Gastroesophageal sphincter (tissue), 4 donors: ENCODE measurements around the gene EED. TPM values are rescaled to one million over a fixed set of nuclear protein-coding genes. Genes with fewer than 3 reads are reported as not detected.
A peak's percentile ranks its signal among the peaks of the same experiment; 100 is the strongest.

Experiments used
- ATAC-seq: fragments of 150-250 bp; one replicate; pipeline ENCODE4 v1.9.1; 2016; ENCODE audit warnings: mild to moderate bottlenecking, moderate library complexity
- H3K27ac ChIP-seq, 4 donors: fragments of 200-600 bp; sonication (generic) in 3 of 4; 1 replicate in 3 of 4; 2 replicates in 1 of 4; pipeline ENCODE4 v1.5.1; 2016 to 2019
- H3K27me3 ChIP-seq: fragments of 200-600 bp; sonication (generic); one replicate; pipeline ENCODE4 v1.5.1; 2019
- H3K36me3 ChIP-seq, 2 donors: fragments of 200-600 bp; sonication (generic); one replicate each; pipeline ENCODE4 v1.5.1; 2019; ENCODE audit warnings: control low read depth in 1 of 2
- H3K4me1 ChIP-seq, 3 donors: fragments of 200-600 bp; sonication (generic); 1 replicate in 2 of 3; 2 replicates in 1 of 3; pipeline ENCODE4 v1.5.1; 2016 to 2019; ENCODE audit warnings: control low read depth in 2 of 3
- H3K4me3 ChIP-seq, 2 donors: fragments of 200-600 bp; sonication (generic); one replicate each; pipeline ENCODE4 v1.5.1; 2019; ENCODE audit warnings: mild to moderate bottlenecking in 1 of 2, moderate library complexity in 1 of 2
- H3K9me3 ChIP-seq, 3 donors: fragments of 200-600 bp; sonication (generic); one replicate each; pipeline ENCODE4 v1.5.1; 2017 to 2019; ENCODE audit warnings: control low read depth in 2 of 3
- EP300 ChIP-seq: sonication (generic); formaldehyde crosslinking; IDR thresholded peaks from one replicate; pipeline ENCODE4 v1.6.1; 2017; ENCODE audit warnings: antibody characterized with exemption, mild to moderate bottlenecking
- POLR2A ChIP-seq, 2 donors: fragments of 450-650 bp; IDR thresholded peaks; one replicate each; pipeline ENCODE4 v1.6.1; 2017; ENCODE audit warnings: antibody characterized with exemption in 2 of 2, mild to moderate bottlenecking in 2 of 2, moderate library complexity in 1 of 2
- POLR2AphosphoS5 ChIP-seq: sonication (generic); formaldehyde crosslinking; IDR thresholded peaks from one replicate; pipeline ENCODE4 v1.6.1; 2017; ENCODE audit warnings: antibody characterized with exemption
- WGBS, 2 donors: methylation state at CpG; one replicate each; pipeline ENCODE4 v1.1.5; 2018; ENCODE audit warnings: low coverage in 1 of 2; 5-methylcytosine and 5-hydroxymethylcytosine counted together
- total RNA-seq, 4 donors: library from RNA; depleted of rRNA; stranded (reverse); fragments of >200 nt; gene quantifications; one replicate each; pipeline ENCODE4 v1.1.0, GENCODE V29; 2016
- TF ChIP-seq, protein P1 (sequence below), 4 experiments: fragments of 200-600 bp in 2 of 4; fragments of 450-650 bp in 2 of 4; sonication (generic) in 1 of 4; IDR thresholded peaks; one replicate each; pipeline ENCODE4 v1.5.1; 2017 to 2019; ENCODE audit warnings: antibody characterized with exemption in 4 of 4, mild to moderate bottlenecking in 2 of 4, moderate library complexity in 2 of 4

EED gene, protein sequence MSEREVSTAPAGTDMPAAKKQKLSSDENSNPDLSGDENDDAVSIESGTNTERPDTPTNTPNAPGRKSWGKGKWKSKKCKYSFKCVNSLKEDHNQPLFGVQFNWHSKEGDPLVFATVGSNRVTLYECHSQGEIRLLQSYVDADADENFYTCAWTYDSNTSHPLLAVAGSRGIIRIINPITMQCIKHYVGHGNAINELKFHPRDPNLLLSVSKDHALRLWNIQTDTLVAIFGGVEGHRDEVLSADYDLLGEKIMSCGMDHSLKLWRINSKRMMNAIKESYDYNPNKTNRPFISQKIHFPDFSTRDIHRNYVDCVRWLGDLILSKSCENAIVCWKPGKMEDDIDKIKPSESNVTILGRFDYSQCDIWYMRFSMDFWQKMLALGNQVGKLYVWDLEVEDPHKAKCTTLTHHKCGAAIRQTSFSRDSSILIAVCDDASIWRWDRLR
- total RNA-seq: 10 to 100 TPM; 11.7 to 27.1 (median 16.6) TPM

DNA sequence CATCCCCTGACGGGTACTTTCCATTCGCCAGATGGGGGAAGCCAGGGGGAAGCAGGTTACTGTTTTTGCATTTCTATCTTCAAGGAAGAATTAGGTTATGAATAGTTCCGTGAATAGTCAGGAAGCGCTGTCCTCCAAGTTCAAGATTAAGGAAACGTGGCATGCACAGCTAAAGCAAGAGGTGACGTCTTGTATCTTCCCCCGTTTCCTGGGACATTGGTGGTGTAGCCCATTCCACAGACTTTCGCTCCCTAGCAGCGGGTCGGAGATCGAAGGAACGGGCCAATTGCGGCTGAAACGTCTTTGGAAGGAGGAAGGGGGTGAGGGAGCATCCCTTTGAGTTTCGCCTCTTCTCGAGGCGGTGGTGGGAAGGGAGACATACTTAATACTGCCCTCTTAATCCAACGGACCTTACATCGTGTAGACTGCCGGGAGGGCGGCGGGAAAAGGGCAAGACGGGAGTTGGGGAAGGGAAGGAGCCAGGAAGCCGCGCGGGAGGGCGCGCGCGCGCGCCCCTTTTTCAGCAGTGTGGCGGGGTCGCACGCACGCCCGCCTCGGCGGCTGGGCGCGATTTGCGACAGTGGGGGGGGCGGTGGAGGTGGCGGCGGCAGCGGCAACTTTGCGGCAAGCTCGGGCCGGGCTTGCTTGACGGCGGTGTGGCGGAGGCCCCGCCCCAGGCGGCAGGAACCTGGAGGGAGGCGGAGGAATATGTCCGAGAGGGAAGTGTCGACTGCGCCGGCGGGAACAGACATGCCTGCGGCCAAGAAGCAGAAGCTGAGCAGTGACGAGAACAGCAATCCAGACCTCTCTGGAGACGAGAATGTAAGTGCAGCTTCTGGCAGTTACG is at the start of gene EED:
EED (plus strand) TSS at position 232 of the 847 bp plus-strand sequence; CDS start at position 709, 477 bp downstream.
- WGBS, 2 donors: 0% methylated on average over 15 to 17 of the region's 64 CpGs
- peak within 1 kb of the TSS; percentile 97 to 99 (median 98) for H3K27ac ChIP-seq
- TF ChIP-seq, protein P1, sequence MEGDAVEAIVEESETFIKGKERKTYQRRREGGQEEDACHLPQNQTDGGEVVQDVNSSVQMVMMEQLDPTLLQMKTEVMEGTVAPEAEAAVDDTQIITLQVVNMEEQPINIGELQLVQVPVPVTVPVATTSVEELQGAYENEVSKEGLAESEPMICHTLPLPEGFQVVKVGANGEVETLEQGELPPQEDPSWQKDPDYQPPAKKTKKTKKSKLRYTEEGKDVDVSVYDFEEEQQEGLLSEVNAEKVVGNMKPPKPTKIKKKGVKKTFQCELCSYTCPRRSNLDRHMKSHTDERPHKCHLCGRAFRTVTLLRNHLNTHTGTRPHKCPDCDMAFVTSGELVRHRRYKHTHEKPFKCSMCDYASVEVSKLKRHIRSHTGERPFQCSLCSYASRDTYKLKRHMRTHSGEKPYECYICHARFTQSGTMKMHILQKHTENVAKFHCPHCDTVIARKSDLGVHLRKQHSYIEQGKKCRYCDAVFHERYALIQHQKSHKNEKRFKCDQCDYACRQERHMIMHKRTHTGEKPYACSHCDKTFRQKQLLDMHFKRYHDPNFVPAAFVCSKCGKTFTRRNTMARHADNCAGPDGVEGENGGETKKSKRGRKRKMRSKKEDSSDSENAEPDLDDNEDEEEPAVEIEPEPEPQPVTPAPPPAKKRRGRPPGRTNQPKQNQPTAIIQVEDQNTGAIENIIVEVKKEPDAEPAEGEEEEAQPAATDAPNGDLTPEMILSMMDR (IDR thresholded peaks at IDR 0.05): peak in 1 of 4 experiments; percentile 15
- TF ChIP-seq POLR2AphosphoS5 (peak; percentile 55), EP300 (no peak), POLR2A (IDR thresholded peaks at IDR 0.05) (peak; percentile 41 to 56)
- H3K9me3 ChIP-seq: no peaks in the 10 kb centered on the region
- H3K27me3 ChIP-seq: no peaks in the 10 kb centered on the region
- no peaks in the 10 kb centered on the region for H3K36me3 ChIP-seq
- peak within 1 kb of the TSS; percentile 79 to 97 for H3K4me3 ChIP-seq
- peak; percentile 94 for ATAC-seq
- peaks cover 2 to 46% (median 7%) of the 10 kb centered on the region in 3 donors for H3K4me1 ChIP-seq

DNA sequence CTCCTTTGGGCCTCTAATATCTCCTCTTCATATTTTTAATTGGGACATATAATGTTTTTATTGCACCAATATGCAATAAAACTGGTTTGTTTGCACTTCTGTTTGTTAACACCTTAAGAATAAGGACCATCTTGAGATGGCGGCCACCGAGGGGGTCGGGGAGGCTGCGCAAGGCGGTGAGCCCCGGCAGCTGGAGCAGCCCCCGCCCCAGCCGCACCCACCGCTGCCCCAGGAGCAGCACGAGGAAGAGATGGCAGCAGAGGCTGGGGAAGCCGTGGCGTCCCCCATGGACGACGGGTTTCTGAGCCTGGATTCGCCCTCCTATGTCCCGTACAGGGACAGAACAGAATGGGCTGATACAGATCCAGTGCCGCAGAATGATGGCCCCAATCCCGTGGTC is 49.6 kb upstream of the EED start:
- Histone ChIP-seq H3K4me3 (no peak overlapping the region), H3K36me3 (no peaks in the 10 kb centered on the region), H3K27ac (no peak overlapping the region), H3K4me1 (peaks cover 3 to 42% (median 7%) of the 10 kb centered on the region in 3 donors), H3K27me3 (no peaks in the 10 kb centered on the region), H3K9me3 (no peaks in the 10 kb centered on the region)
- WGBS, 2 donors: 93% methylated on average over 8 of the region's 18 CpGs; no CpG with 5 or more reads in 1 of the 2 donors
- TF ChIP-seq POLR2AphosphoS5: no peak
- no peak for TF ChIP-seq POLR2A (IDR thresholded peaks at IDR 0.05)
- TF ChIP-seq EP300: no peak
- TF ChIP-seq, protein P1 (IDR thresholded peaks at IDR 0.05): no peak
- ATAC-seq: no peak

DNA sequence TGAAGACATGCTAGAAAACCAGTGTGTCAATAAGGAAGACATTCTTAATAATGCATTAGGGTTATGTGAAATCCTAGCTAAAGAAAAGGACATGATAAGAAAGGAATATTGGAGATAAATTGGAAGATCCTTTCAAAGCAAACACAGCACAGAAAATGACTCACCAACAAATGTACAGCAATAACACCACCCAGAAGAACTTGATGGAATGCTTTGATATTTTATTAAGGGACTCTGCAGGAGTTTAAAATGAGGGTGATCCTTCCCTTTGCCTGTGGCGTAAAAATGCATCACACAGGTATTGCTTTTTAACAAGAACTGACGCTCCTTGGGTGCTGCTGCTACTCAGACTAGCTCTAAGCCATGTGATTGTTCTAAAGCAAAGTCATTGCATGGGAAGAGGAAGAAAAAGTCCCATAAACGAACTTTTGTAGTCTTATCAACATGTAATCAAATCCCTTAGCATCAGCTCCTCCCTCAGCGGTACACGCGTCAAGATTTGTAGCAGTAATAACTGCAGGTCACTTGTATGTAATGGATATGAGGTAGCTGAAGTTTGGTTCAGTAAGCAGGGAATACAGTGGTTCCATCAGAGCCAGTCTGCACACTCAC is 48.4 kb upstream of the EED start:
- 63 to 100% methylated on average over 2 to 6 of the region's 6 CpGs for WGBS, 2 donors

DNA sequence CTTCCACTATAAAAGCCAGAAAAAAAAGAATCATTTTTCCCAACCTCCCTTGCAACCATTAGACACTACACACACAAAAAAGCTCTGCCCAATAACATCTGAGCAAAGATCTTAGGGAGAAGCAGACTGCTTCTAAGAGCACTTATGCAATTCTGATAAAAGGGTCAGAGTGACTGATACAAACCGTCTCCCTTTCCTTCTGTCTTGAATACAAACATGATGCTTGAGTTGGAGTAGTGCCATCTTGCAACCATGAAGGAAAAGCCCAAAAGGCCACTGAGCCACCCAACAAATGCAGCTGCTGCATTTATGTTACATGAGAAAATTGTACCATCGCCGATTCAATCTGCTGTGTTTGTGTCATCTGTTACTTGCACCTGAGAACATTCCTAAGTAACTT is 47.6 kb upstream of the EED start:
- WGBS, 2 donors: 61 to 65% methylated on average over 3 of the region's 3 CpGs
- Histone ChIP-seq H3K27me3 (no peaks in the 10 kb centered on the region), H3K4me3 (no peak overlapping the region), H3K9me3 (no peaks in the 10 kb centered on the region), H3K36me3 (no peaks in the 10 kb centered on the region), H3K27ac (no peak overlapping the region), H3K4me1 (peaks cover 3 to 50% (median 7%) of the 10 kb centered on the region in 3 donors)
- no peak for ATAC-seq
- TF ChIP-seq, protein P1 (IDR thresholded peaks at IDR 0.05): no peak
- no peak for TF ChIP-seq EP300
- no peak for TF ChIP-seq POLR2AphosphoS5
- no peak for TF ChIP-seq POLR2A (IDR thresholded peaks at IDR 0.05)

More for the DNA sequence above, 48.4 kb upstream of the EED start:
- no peak for ATAC-seq
- Histone ChIP-seq H3K4me3 (no peak overlapping the region), H3K36me3 (no peaks in the 10 kb centered on the region), H3K4me1 (peaks cover 3 to 50% (median 7%) of the 10 kb centered on the region in 3 donors), H3K27me3 (no peaks in the 10 kb centered on the region), H3K27ac (no peak overlapping the region), H3K9me3 (no peaks in the 10 kb centered on the region)
- TF ChIP-seq EP300 (no peak), POLR2A (IDR thresholded peaks at IDR 0.05) (no peak), POLR2AphosphoS5 (no peak)
- TF ChIP-seq, protein P1 (IDR thresholded peaks at IDR 0.05): no peak
